HG03378 (cell line): ENCODE measurements around the gene HJV.

Experiments
- ATAC-seq: cut with Tn5 transposase; IDR thresholded peaks from one replicate; pipeline ENCODE4 v1.9.1; 2021; ENCODE audit warnings: mild to moderate bottlenecking, moderate library complexity; ENCODE audit not compliant: unreplicated experiment

HJV gene

DNA sequence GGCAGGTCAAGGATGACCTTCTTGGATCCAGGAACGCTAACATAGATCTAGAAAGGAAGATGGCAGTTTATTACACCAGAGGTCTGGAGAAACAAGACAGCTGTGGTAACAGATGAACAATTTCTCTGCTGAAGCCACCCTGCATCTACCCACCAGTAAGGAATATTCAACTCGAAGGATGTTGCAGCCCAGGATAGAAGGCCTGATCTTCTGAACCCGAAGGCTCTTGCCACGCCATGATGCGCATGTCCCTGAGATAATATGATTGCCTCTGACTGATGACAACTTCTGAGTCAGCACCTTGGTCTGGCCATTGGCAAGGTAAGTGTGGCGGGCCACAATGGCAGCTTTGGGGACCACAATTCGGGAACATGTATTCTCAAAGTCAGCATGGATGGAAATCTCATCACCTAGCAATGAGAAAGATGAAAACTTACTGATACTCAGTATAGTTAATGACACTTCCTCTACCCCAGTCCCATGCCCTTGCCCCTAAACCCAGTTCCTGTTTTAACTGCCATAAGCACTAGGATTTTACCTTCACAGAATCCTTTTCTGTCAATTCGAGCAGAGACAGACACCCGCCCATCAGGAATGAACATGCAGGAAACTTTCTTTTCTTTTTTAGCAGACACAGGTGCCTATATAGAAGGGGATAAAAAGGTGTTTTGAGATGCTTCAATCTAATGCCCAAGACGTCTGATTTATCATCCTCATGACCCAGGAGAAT lies 27.0 kb downstream of the HJV start:
- ATAC-seq: no peak

GRCh38 chr1:145993618-145994390 lies 27.7 kb downstream of the HJV start:
- ATAC-seq: no peak

GRCh38 chr1:145992958-145993617 lies 28.4 kb downstream of the HJV start:
- ATAC-seq: no peak

- no peak for ATAC-seq
These were observed 29.0 kb downstream of the HJV start for GRCh38 chr1:145992502-145992936.

GRCh38 chr1:145991735-145992412 lies 29.7 kb downstream of the HJV start:
- ATAC-seq: no peak

GRCh38 chr1:145990249-145990855 lies 31.2 kb downstream of the HJV start:
- ATAC-seq: no peak

GRCh38 chr1:145988773-145989172 lies 32.8 kb downstream of the HJV start:
- no peak for ATAC-seq

- no peak for ATAC-seq
These were observed 33.6 kb downstream of the HJV start for GRCh38 chr1:145987926-145988325.

DNA sequence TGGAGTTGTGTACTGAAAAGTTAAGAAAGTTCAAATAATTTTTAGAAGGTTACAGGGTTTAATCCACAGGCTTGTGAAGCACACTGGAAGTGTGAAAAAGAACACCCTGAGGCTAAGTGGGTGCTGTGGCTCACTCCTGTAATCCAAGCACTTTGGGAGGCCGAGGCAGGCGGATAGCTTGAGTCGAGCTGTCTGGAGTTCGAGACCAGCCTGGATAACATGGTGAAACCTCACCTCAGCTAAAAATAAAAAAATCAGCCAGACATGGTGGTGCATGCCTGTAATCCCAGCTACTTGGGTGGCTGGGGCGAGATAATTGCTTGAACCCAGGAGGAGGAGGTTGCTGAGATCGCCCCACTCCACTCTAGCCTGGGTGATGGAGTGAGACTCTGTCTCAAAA lies 35.0 kb downstream of the HJV start:
- no peak for ATAC-seq

DNA sequence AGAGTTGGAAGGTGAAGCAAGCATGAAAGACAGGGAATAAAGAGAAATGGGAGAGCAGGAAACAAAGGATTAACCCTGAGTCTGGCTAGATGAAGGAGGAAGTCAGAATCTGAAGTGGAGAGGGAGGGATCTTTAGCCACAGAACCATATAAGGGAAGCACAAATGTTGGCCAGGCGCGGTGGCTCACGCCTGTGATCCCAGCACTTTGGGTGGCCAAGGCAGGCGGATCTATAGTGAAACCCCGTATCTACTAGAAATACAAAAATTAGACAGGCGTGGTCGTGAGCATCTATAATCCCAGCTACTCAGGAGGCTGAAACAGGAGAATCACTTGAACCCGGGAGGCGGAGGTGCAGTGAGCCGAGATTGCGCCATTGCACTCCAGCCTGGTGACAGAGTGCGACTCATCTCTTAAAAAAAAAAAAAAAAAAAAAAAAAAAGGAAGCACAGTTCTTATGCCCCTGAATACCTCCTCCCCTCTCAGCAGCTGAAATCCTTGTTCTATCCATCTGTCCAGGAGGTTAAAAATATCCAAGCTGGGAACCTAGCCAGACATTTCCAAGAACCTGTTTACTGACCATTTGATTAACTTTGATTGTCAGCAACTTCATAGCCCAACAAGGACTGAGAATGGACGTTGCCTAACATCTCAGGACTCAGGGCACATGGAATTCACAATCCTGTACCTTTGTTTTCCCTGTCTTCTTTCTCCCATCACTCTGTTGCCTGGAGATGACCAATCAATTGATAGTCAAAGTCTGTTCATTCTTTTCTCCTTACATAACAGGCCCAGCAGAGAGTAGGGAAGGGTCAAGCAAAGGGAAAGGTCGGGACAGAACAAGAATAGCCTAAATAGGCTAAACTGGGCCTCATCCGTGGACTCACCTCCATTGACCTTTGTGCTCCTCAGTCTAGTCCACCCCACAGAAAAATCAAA lies 35.8 kb downstream of the HJV start:
- no peak for ATAC-seq

- ATAC-seq: no peak
These were observed 36.4 kb downstream of the HJV start for GRCh38 chr1:145985129-145985501.

- ATAC-seq: no peak
These were observed 37.3 kb downstream of the HJV start for GRCh38 chr1:145983960-145984830.

GRCh38 chr1:145983206-145983675 lies 38.3 kb downstream of the HJV start:
- ATAC-seq: no peak

- ATAC-seq: no peak
These were observed 39.4 kb downstream of the HJV start for GRCh38 chr1:145982010-145982723.

GRCh38 chr1:145980457-145980994 lies 41.0 kb downstream of the HJV start:
- no peak for ATAC-seq

GRCh38 chr1:145979746-145980456 lies 41.6 kb downstream of the HJV start:
- no peak for ATAC-seq
